CD14-positive monocyte (primary cell): ENCODE measurements around the gene MICAL2. TPM values are rescaled to one million over a fixed set of nuclear protein-coding genes. Genes with fewer than 3 reads are reported as not detected.

ENCODE experiments used
- DNase-seq, 3 donors: peaks; one replicate each; pipeline ENCODE4 v3.0.0-alpha.2; 2011 to 2022
- H2AFZ ChIP-seq: 2 replicates; pipeline ENCODE4 v1.6.0; 2012; ENCODE audit warnings: mild to moderate bottlenecking, low read depth, low read length, inconsistent platforms; ENCODE audit not compliant: insufficient read depth, poor library complexity, severe bottlenecking
- H3K27ac ChIP-seq, 2 donors: 1 replicate in 1 of 2; 2 replicates in 1 of 2; pipeline ENCODE4 v1.5.1; 2012 to 2013; ENCODE audit warnings: low read length in 2 of 2, control low read depth in 1 of 2, inconsistent platforms in 1 of 2, low read depth in 1 of 2, mild to moderate bottlenecking in 1 of 2
- H3K27me3 ChIP-seq, 2 donors: one replicate each; pipeline versions ENCODE4 v1.6.0 to v1.6.1; 2011 to 2013; ENCODE audit warnings: low read length in 2 of 2; ENCODE audit not compliant: control insufficient read depth in 2 of 2, insufficient read depth in 2 of 2
- H3K36me3 ChIP-seq, 2 donors: replicated peaks in 1 of 2; 1 replicate in 1 of 2; 2 replicates in 1 of 2; pipeline versions ENCODE4 v1.5.1 to v1.6.1; 2012 to 2013; ENCODE audit warnings: low read length in 2 of 2, control low read depth in 1 of 2, inconsistent platforms in 1 of 2, mild to moderate bottlenecking in 1 of 2; ENCODE audit not compliant: insufficient read depth in 2 of 2, control insufficient read depth in 1 of 2
- H3K4me1 ChIP-seq, 2 donors: 1 replicate in 1 of 2; 2 replicates in 1 of 2; pipeline versions ENCODE4 v1.5.1 to v1.6.1; 2012 to 2013; ENCODE audit warnings: low read length in 2 of 2, control low read depth in 1 of 2, inconsistent platforms in 1 of 2, mild to moderate bottlenecking in 1 of 2, moderate library complexity in 1 of 2; ENCODE audit not compliant: insufficient read depth in 2 of 2, control insufficient read depth in 1 of 2
- H3K4me2 ChIP-seq: replicated peaks from 2 replicates; pipeline ENCODE3; 2012; ENCODE audit warnings: low read length, moderate library complexity, mild to moderate bottlenecking; ENCODE audit not compliant: poor library complexity, severe bottlenecking; ENCODE audit errors: extremely low read depth
- H3K4me3 ChIP-seq, 3 experiments: fragments of 200-600 bp in 1 of 3; sonication (generic) in 1 of 3; replicated peaks in 1 of 3; 1 replicate in 2 of 3; 2 replicates in 1 of 3; pipeline ENCODE4 v1.5.1; 2011 to 2013; ENCODE audit warnings: low read length in 3 of 3, mild to moderate bottlenecking in 3 of 3, control low read depth in 2 of 3, low read depth in 2 of 3, inconsistent platforms in 1 of 3, moderate library complexity in 1 of 3
- H3K79me2 ChIP-seq: 2 replicates; pipeline ENCODE4 v1.6.0; 2012; ENCODE audit warnings: mild to moderate bottlenecking, control low read depth, inconsistent platforms, low read length, moderate library complexity; ENCODE audit not compliant: insufficient read depth
- H3K9ac ChIP-seq: 2 replicates; pipeline ENCODE4 v1.6.0; 2017; ENCODE audit warnings: low read length, mild to moderate bottlenecking; ENCODE audit not compliant: insufficient read depth, poor library complexity, severe bottlenecking
- H3K9me3 ChIP-seq, 2 donors: replicated peaks in 1 of 2; 1 replicate in 1 of 2; 2 replicates in 1 of 2; pipeline versions ENCODE4 v1.5.1 to v1.6.1; 2012 to 2013; ENCODE audit warnings: low read length in 2 of 2, control low read depth in 1 of 2; ENCODE audit not compliant: control insufficient read depth in 1 of 2, insufficient read depth in 1 of 2
- H4K20me1 ChIP-seq: 2 replicates; pipeline ENCODE4 v1.6.0; 2012; ENCODE audit warnings: mild to moderate bottlenecking, low read length, control low read depth, moderate library complexity; ENCODE audit not compliant: insufficient read depth
- H3K27ac Mint-ChIP-seq, 7 donors: one replicate each; pipeline ENCODE4 v1.8.0; 2020; ENCODE audit warnings: mild to moderate bottlenecking in 7 of 7, mixed read lengths in 7 of 7, moderate library complexity in 6 of 7, inconsistent platforms in 2 of 7
- H3K27me3 Mint-ChIP-seq, 3 donors: one replicate each; pipeline ENCODE4 v1.8.0; 2021 to 2022; ENCODE audit warnings: low read depth in 3 of 3, mild to moderate bottlenecking in 3 of 3, mixed read lengths in 3 of 3, moderate library complexity in 3 of 3, inconsistent platforms in 1 of 3
- H3K36me3 Mint-ChIP-seq, 2 donors: one replicate each; pipeline ENCODE4 v1.8.0; 2020; ENCODE audit warnings: mixed read lengths in 2 of 2, inconsistent platforms in 1 of 2, mild to moderate bottlenecking in 1 of 2
- H3K4me1 Mint-ChIP-seq: one replicate; pipeline ENCODE4 v1.8.0; 2020; ENCODE audit warnings: mild to moderate bottlenecking, mixed read lengths
- H3K4me3 Mint-ChIP-seq, 2 donors: one replicate each; pipeline ENCODE4 v1.8.0; 2020; ENCODE audit warnings: mild to moderate bottlenecking in 2 of 2, mixed read lengths in 2 of 2, moderate library complexity in 1 of 2
- H3K9me3 Mint-ChIP-seq, 7 donors: one replicate each; pipeline ENCODE4 v1.8.0; 2020 to 2022; ENCODE audit warnings: mixed read lengths in 7 of 7, mild to moderate bottlenecking in 6 of 7, moderate library complexity in 6 of 7, inconsistent platforms in 2 of 7
- CTCF ChIP-seq: fragments of 200-600 bp; IDR thresholded peaks from one replicate; pipeline ENCODE4 v1.8.0; 2022; ENCODE audit warnings: antibody characterized with exemption, mild to moderate bottlenecking
- WGBS: methylation state at CpG from one replicate; pipeline ENCODE4 v1.1.5; 2013; ENCODE audit warnings: missing lambda C conversion rate; ENCODE audit not compliant: insufficient coverage; 5-methylcytosine and 5-hydroxymethylcytosine counted together
- intact Hi-C, 2 donors: fragments of 100-400 bp; cut with micrococcal nuclease; formaldehyde crosslinking; loops; one replicate each; pipeline versions ENCODE4 v1.15.0 to v1.15.1; 2023
- polyA plus RNA-seq, 3 donors: library from polyadenylated mRNA; depleted of rRNA in 1 of 3; unstranded in 2 of 3; stranded (reverse) in 1 of 3; fragments of 300-500 nt in 2 of 3; fragments of >200 nt in 1 of 3; fragmentation: Illumina TruSeq in 2 of 3; gene quantifications; 1 replicate in 2 of 3; 2 replicates in 1 of 3; pipeline ENCODE4 v1.2.3, GENCODE V29; 2012 to 2021

The MICAL2 gene
- polyA plus RNA-seq, 3 donors, result 39.8 to 72.5 (median 44.0) TPM

DNA sequence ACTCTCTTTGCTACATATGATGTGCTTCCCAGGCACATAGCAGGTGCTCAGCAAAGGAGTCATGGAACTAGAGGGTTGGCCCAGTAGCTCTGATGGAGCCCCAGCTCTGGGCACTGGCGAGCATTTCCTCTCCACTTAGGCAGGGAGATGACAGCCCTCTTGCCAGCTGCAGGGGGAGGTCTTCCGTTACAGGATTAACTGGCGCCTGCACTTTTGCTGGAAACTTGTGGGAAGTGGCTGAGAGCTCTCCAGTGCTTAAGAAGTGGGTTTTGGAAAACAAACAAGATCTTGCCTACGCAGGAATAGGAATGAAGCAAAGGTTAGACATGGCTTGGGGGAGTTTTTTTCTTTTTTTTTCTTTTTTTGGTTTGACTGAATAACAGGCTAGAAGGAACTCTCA, 75.5 kb downstream of the MICAL2 start:
- Mint-ChIP-seq H3K4me1 (peaks cover 31% of the 10 kb centered on the region), H3K36me3 (peaks cover 65 to 78% of the 10 kb centered on the region in 2 donors), H3K4me3 (no peak overlapping the region), H3K27ac (no peak overlapping the region), H3K27me3 (peaks cover 0 to 5% (median 0%) of the 10 kb centered on the region in 3 donors), H3K9me3 (peaks cover 0 to 2% (median 0%) of the 10 kb centered on the region in 7 donors)
- no peak overlapping the region for H3K4me3 ChIP-seq
- H2AFZ ChIP-seq, result no peak overlapping the region
- WGBS, result 100% methylated on average over 3 of the region's 4 CpGs
- peaks cover 11% of the 10 kb centered on the region for H3K79me2 ChIP-seq
- H3K27ac ChIP-seq, result no peak overlapping the region
- intact Hi-C loops, result no loop called here
- no peak overlapping the region for H3K4me2 ChIP-seq
- H3K9me3 ChIP-seq, result no peaks in the 10 kb centered on the region
- no peak for TF ChIP-seq CTCF
- H3K4me1 ChIP-seq, result peaks cover 11 to 15% of the 10 kb centered on the region in 2 donors
- DNase-seq, result no peak
- H3K36me3 ChIP-seq, result peaks cover 23 to 82% of the 10 kb centered on the region in 2 donors
- H4K20me1 ChIP-seq, result peaks cover 95% of the 10 kb centered on the region
- no peaks in the 10 kb centered on the region for H3K27me3 ChIP-seq
- no peak overlapping the region for H3K9ac ChIP-seq

DNA sequence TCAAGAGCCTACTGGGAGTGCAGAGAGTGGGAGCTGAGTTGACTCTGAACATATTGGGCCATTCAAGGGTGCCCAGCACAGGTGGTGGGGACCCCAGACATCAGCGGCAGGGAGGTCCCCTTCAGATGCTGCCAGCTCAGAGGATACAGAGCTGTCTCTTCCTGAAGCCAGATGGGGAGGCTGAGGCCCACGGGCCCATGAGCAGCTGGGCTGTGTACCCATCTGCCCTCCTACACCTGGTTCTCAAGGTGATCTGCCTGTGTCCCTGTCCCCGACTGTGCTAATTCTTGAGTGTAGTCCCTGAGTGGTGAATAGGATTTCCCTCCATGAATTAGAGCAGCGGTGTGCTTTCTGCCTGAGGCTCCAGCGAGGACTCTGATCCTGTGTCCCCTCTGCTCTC, 76.3 kb downstream of the MICAL2 start:
- H3K36me3 Mint-ChIP-seq, result peaks cover 67 to 84% of the 10 kb centered on the region in 2 donors
- TF ChIP-seq CTCF, result no peak
- no peak overlapping the region for H3K27ac Mint-ChIP-seq
- Histone ChIP-seq H4K20me1 (peaks cover 97% of the 10 kb centered on the region), H3K4me3 (no peak overlapping the region), H3K79me2 (peaks cover 11% of the 10 kb centered on the region), H3K27me3 (no peaks in the 10 kb centered on the region), H3K36me3 (peaks cover 23 to 75% of the 10 kb centered on the region in 2 donors), H3K4me1 (peaks cover 11 to 15% of the 10 kb centered on the region in 2 donors), H3K9ac (no peak overlapping the region), H3K9me3 (no peaks in the 10 kb centered on the region), H3K27ac (no peak overlapping the region), H2AFZ (no peak overlapping the region), H3K4me2 (no peak overlapping the region)
- peaks cover 0 to 2% (median 0%) of the 10 kb centered on the region in 7 donors for H3K9me3 Mint-ChIP-seq
- DNase-seq, result no peak
- WGBS, result 100% methylated on average over 3 of the region's 5 CpGs
- H3K4me3 Mint-ChIP-seq, result no peak overlapping the region
- peaks cover 0 to 5% (median 2%) of the 10 kb centered on the region in 3 donors for H3K27me3 Mint-ChIP-seq
- intact Hi-C loops, result no loop called here
- peaks cover 31% of the 10 kb centered on the region for H3K4me1 Mint-ChIP-seq
